Effector memory CD4-positive, alpha-beta T cell (primary cell): ENCODE results near the gene TBC1D9.

Experiments
- DNase-seq, 3 donors: peaks; one replicate each; pipeline ENCODE4 v3.0.0-alpha.2; 2020
- H3K27ac ChIP-seq: 2 replicates; pipeline ENCODE4 v1.7.0; 2013; ENCODE audit warnings: mild to moderate bottlenecking, low read length, moderate library complexity; ENCODE audit not compliant: insufficient read depth, poor library complexity, severe bottlenecking
- H3K27me3 ChIP-seq: replicated peaks from 2 replicates; pipeline ENCODE4 v1.7.0; 2013; ENCODE audit warnings: mild to moderate bottlenecking, low read length; ENCODE audit not compliant: insufficient read depth, control insufficient read depth, poor library complexity, severe bottlenecking
- H3K36me3 ChIP-seq: 2 replicates; pipeline ENCODE4 v1.7.0; 2013; ENCODE audit warnings: mild to moderate bottlenecking, low read length, moderate library complexity; ENCODE audit not compliant: control insufficient read depth, insufficient read depth
- H3K4me1 ChIP-seq: 2 replicates; pipeline ENCODE4 v1.7.0; 2013; ENCODE audit warnings: low read length, mild to moderate bottlenecking; ENCODE audit not compliant: control insufficient read depth, insufficient read depth, poor library complexity, severe bottlenecking
- H3K4me3 ChIP-seq: 2 replicates; pipeline ENCODE4 v1.7.0; 2013; ENCODE audit warnings: low read length, low read depth, mild to moderate bottlenecking; ENCODE audit not compliant: insufficient read depth, poor library complexity, severe bottlenecking
- H3K9me3 ChIP-seq: 2 replicates; pipeline ENCODE4 v1.7.0; 2013; ENCODE audit warnings: mild to moderate bottlenecking, low read length, moderate library complexity; ENCODE audit not compliant: control insufficient read depth

TBC1D9 gene

GRCh38 chr4:140781596-140781995, 25.4 kb upstream of the TBC1D9 start:
- Histone ChIP-seq H3K27ac (no peak overlapping the region), H3K9me3 (no peaks in the 10 kb centered on the region), H3K4me3 (no peak overlapping the region), H3K4me1 (no peaks in the 10 kb centered on the region), H3K36me3 (no peaks in the 10 kb centered on the region), H3K27me3 (no peaks in the 10 kb centered on the region)
- no peak for DNase-seq

DNA sequence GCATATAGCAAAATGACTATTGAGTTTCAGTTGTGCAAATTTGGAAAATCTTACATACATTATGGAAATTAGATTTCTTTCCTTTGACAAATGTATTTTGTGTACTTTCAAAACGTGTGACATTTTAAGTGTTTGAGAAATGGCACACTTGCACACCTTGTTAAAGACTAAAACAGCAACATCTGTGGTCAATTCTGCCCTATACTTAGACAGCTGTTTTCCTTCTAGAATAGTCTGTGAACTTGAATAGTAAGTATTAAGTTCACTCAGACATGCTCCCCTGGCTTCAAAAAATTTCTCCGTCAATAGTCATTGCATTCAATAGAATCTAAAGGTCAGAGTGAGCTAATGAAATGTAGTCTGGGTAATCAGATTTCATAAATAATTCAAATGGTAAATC, 21.7 kb upstream of the TBC1D9 start:
- Histone ChIP-seq H3K4me3 (no peak overlapping the region), H3K36me3 (no peaks in the 10 kb centered on the region), H3K9me3 (no peaks in the 10 kb centered on the region), H3K4me1 (no peaks in the 10 kb centered on the region), H3K27ac (no peak overlapping the region), H3K27me3 (no peaks in the 10 kb centered on the region)
- no peak for DNase-seq

GRCh38 chr4:140777386-140777785, 21.2 kb upstream of the TBC1D9 start:
- Histone ChIP-seq H3K27me3 (no peaks in the 10 kb centered on the region), H3K4me3 (no peak overlapping the region), H3K9me3 (no peaks in the 10 kb centered on the region), H3K36me3 (no peaks in the 10 kb centered on the region), H3K4me1 (no peaks in the 10 kb centered on the region), H3K27ac (no peak overlapping the region)
- DNase-seq, result no peak

- Histone ChIP-seq H3K27me3 (no peaks in the 10 kb centered on the region), H3K4me3 (no peak overlapping the region), H3K36me3 (no peaks in the 10 kb centered on the region), H3K9me3 (no peaks in the 10 kb centered on the region), H3K4me1 (no peaks in the 10 kb centered on the region), H3K27ac (no peak overlapping the region)
- DNase-seq, result no peak
Observed at GRCh38 chr4:140776556-140776955, 20.4 kb upstream of the TBC1D9 start.

GRCh38 chr4:140774956-140775355, 18.8 kb upstream of the TBC1D9 start:
- Histone ChIP-seq H3K27me3 (no peaks in the 10 kb centered on the region), H3K4me3 (no peak overlapping the region), H3K36me3 (no peaks in the 10 kb centered on the region), H3K4me1 (no peaks in the 10 kb centered on the region), H3K27ac (no peak overlapping the region), H3K9me3 (no peaks in the 10 kb centered on the region)
- no peak for DNase-seq

DNA sequence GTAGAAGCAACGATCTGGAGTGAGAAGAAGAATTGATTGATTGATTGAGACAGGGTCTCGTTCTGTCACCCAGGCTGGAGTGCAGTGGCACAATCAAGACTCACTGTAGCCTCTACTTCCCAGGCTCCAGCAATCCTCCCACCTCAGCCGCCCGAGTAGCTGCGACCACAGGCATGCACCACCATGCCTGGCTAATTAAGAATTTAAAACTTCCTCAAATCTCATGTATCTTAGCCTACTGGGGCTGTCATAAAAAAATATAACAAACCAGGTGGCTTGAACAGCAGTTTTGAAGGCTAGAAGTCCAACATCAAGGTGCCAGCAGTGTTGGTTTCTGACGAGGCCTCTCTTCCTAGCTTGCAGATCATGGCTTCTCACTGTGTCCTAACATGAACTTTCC, 18.3 kb upstream of the TBC1D9 start:
- H3K4me1 ChIP-seq, result no peaks in the 10 kb centered on the region
- no peaks in the 10 kb centered on the region for H3K27me3 ChIP-seq
- DNase-seq, result no peak
- no peaks in the 10 kb centered on the region for H3K9me3 ChIP-seq
- H3K27ac ChIP-seq, result no peak overlapping the region
- H3K4me3 ChIP-seq, result no peak overlapping the region
- no peaks in the 10 kb centered on the region for H3K36me3 ChIP-seq

GRCh38 chr4:140769209-140769608, 13.0 kb upstream of the TBC1D9 start:
- Histone ChIP-seq H3K4me3 (no peak overlapping the region), H3K27ac (no peak overlapping the region), H3K9me3 (no peaks in the 10 kb centered on the region), H3K27me3 (no peaks in the 10 kb centered on the region), H3K36me3 (no peaks in the 10 kb centered on the region), H3K4me1 (no peaks in the 10 kb centered on the region)
- no peak for DNase-seq

DNA sequence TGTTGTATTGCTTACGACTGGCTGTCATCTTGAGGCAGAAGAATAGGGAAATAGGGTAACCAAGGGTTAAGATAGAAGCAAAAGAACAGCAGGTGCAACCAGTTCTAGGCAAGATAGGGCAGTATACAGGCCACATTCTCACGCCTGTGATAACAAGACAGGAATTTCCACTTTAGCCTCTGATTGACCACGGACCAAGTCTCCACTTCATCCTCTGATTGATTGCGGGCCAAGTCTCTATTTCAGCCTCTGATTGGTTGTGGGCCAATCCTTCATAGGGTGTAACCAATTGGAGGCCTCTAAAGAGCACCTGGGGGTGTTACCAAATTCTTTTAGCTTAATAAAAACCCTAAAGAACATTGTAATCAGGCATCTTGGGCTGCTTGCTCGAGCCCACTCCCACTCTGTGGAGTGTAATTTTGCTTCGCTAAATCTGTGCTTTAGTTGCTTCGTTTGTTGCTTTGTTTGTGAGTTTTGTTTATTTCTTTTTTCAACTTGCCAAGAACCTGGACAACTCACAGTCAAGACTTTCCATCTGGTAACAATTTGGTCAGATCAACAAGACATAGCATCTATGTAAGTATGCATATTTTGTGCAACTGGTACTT, 8.7 kb upstream of the TBC1D9 start:
- Histone ChIP-seq H3K9me3 (no peaks in the 10 kb centered on the region), H3K27me3 (no peaks in the 10 kb centered on the region)
- no peak for DNase-seq

GRCh38 chr4:140762202-140762601, 6.0 kb upstream of the TBC1D9 start:
- H3K9me3 ChIP-seq, result no peaks in the 10 kb centered on the region
- no peak overlapping the region for H3K4me3 ChIP-seq
- H3K27ac ChIP-seq, result no peak overlapping the region
- no peaks in the 10 kb centered on the region for H3K27me3 ChIP-seq
- H3K36me3 ChIP-seq, result no peaks in the 10 kb centered on the region
- DNase-seq, result no peak
- H3K4me1 ChIP-seq, result no peaks in the 10 kb centered on the region

More for the DNA sequence above, 8.7 kb upstream of the TBC1D9 start:
- H3K27ac ChIP-seq, result no peak overlapping the region
- no peak overlapping the region for H3K4me3 ChIP-seq
- no peaks in the 10 kb centered on the region for H3K36me3 ChIP-seq
- no peaks in the 10 kb centered on the region for H3K4me1 ChIP-seq

DNA sequence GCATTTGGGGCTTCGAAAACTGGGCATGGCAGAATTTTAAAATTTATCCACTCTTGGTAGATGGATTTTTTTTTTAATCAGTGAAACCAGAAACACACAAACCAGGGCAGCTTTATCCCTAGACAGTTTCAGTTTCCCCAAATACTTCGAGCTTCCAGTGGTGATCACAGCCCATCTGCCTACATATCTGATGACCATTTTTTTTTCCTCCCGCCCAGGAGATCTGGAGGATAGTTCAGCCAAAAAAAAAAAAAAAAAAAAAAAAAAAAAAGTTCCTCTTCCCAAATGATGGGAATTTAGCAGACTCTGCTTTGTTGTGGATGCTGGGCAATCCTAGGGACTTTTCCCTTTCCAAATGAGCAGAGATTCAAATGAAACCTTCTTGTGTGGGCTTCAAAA, 1.0 kb upstream of the TBC1D9 start:
- H3K27ac ChIP-seq, result no peak overlapping the region
- peaks cover 8% of the 10 kb centered on the region for H3K27me3 ChIP-seq
- no peak overlapping the region for H3K4me3 ChIP-seq
- no peak for DNase-seq
- no peaks in the 10 kb centered on the region for H3K9me3 ChIP-seq
- H3K36me3 ChIP-seq, result no peaks in the 10 kb centered on the region
- H3K4me1 ChIP-seq, result no peaks in the 10 kb centered on the region
